ENCODE results near the gene CGREF1.

The CGREF1 gene

DNA sequence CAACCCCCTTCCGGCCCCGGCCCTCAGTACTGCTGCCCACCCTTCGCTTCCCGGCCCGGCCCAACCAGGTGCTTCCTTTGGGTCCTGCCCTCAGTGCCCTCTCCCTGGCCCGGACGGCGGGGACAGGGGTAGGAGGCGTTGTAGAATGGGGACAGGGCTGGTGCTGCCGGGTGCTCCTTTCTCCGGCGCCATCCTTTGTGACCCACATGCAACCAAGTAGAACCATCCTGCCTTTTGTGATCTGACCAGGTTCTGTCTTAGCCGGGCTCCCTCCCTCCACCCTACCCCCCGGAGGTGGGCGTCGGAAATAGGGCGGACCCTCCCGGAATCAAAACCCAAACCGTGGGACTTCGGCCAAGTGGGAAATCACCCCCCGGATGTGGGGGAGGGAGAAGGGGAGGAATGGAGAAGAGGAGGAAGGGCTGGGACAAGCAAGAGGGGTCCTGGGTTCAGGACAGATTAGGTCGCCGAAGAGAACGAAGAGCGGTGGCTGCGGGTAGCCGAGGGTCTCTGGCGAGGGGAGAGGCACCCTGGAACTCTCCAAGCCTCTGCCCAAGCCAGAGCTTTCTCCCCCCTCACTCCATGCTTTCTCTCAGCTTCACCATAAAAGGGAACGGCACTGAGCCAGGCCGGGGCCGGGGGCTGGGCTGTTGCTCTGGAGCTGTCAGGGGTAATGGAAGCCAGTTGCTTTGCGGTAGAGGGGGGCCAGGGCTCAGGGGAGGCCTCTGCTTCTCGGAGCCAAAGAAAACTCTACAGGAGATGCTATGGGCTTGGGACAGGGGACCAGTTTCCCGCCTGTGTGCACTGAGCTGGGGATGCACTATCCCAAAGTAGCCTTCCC lies 46.7 kb downstream of the CGREF1 start:
- peak; percentile 51 for DNase-seq

GRCh38 chr2:27071277-27071989 lies 47.5 kb downstream of the CGREF1 start, which contains the start of gene OST4:
Gene OST4 (minus strand): TSS chr2:27071654.
- peak; percentile 95 for DNase-seq

DNA sequence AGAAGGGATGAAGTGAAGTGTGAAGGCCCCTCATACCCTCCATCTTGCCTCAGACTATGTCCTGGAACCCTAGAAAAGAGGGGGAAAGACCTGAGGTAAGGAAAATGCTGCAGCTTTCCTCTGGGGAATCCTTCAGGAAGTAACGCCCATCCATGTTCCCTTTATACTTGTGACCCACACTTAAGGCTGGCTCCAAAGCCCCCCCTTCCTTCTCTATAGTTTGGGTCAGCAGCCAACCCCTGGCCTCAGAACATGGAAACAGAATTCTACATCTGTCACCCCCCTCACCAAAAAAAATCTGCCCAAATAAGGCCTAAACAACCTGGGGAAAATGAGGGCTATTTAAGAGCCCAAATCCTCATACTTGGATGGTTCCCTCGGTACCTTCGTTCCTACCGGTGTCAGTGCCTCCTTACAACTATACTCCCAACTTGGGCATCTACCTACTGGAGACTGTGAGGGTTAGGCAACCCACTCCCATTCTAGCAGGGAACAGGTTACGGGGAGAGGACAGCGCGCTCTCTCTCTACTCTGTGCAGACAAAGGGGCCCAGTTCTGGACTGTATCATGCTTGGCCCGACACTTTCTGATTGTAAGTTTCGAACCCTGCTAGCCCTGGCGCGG lies 48.2 kb downstream of the CGREF1 start:
- no peak for DNase-seq

DNA sequence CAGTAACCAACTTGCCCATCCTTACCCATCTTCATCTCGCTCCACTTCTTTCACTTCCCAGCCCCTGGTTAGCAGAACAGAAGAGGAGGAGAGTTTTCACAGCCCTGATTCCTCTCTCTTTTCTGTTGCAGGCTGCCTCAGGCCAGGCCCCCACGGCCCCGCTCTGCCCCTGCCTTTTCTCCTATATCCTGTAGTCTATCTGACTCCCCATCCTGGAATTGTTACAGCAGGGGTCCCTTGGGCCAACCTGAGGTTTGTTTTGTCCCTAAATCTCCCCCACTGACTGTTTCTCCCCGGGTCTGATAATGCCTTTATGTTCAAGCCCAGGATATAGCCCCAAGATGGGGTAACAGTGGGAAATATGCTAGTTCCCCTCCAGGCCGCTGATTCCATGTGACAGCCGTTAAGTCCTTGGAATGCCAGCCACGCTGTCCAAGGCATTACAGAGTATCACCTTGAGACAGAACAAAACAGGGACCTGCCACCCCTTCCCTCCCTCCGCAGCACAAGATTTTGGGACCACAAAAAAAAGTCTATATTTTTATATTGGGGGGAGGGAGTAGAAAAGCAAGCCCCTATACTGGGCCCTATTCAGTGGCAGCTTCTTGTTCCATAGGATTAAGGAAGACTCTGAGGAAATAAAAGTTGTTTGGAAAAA lies 48.8 kb downstream of the CGREF1 start:
- DNase-seq: no peak

DNA sequence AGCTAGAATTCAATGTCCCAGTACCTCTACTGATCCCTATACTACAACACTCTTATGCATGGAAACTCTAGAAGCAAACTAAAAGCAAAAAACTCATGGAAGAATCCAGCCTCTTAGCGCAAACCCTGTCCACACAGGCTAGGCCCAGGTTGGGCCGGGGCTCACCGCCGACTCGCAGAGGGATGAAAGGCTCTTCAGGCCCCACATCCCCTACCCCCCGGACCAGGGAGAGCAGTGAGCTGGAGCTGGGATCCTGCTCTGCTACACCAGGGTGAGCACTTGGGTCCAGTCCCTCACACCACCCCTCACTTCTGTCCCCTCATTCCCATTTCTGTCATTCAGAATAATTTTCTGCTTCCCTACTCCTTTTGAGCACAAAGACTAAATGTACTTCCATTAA lies 49.5 kb downstream of the CGREF1 start:
- no peak for DNase-seq

DNA sequence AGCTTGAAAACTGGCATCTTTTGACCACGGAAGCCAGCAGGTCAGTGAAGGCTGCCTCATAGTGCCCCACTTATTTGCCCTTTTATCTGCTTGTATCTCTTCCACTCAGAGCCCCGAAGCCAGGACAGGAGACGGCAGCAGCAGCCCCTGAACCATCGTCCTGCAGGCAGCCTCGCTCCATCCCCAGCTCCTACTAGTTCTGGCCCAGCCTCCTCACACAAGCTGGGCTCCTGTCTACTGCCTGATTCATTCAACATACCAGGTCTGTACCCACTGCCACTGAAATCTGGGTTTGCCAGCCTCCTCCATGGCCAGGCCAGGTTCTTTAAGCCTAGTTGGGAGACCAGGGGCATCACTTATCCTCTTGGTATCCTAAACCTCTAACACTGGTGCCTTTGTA lies 51.5 kb downstream of the CGREF1 start:
- no peak for DNase-seq

GRCh38 chr2:27065128-27065527 lies 53.8 kb downstream of the CGREF1 start:
- no peak for DNase-seq

GRCh38 chr2:27060323-27060722 lies 58.6 kb downstream of the CGREF1 start:
- DNase-seq: no peak

GRCh38 chr2:27059141-27059820 lies 59.6 kb downstream of the CGREF1 start:
- no peak for DNase-seq

- DNase-seq: no peak
Observed at GRCh38 chr2:27058210-27058609, 60.7 kb downstream of the CGREF1 start.

DNA sequence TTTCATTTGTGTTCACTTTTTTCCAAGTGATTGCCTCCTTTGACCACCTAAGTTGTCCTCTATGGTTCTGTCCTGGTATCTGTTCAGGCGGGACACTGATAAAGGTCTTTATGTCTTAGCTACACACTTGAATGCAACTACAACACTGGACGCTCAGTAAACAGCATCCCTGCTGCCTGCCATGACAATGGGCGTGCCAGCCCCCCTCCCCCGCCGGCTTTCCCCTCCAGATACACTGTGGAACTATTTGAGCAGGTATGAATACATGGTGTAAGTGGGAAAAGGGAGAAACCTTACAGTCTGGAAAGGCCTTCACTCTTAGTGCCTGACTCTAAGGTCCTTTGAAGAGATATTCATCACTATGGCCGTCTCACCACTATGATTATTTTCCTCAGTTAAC lies 61.7 kb downstream of the CGREF1 start:
- DNase-seq: no peak

GRCh38 chr2:27054721-27055120 lies 64.2 kb downstream of the CGREF1 start:
- DNase-seq: no peak

- no peak for DNase-seq
Observed at GRCh38 chr2:27053776-27054175, 65.2 kb downstream of the CGREF1 start.

- DNase-seq: no peak
Observed at GRCh38 chr2:27053321-27053720, 65.6 kb downstream of the CGREF1 start.

DNA sequence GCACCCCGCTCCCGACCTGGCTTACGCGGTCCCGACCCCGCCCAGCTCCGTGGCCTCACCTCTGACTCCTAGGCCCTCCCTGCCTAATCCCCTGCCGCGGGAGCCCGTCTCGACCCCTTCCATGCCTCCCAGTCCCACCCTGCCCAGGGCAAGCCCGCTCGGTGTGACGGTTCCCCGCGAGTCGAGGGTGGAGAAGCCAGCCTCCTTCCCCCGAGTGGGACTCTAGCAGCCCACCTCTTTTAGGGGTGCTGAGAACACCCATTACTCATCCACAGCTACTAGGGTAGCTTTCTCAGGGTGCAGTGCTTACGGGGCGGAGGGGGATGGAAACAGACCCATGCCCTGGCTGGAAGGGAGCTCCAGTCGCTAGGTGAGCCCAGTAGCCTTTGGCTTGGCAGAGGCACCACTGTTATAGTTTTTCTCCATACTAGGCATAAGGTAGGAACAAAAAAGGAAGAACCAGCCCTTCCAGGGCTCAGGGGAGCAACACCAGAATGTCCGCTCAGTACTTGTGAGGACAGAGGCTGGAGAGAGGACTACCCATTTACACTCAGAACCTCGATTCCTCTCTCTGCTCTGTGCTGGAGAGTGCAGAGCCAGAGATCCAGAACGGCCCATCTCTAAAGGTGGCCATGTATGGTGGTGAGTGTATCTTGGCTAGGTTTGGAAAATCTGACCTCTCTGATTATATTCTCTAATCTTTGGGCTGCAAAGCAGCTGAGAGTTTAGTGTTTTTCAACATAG lies 66.9 kb downstream of the CGREF1 start:
- DNase-seq: peak; percentile 46

- DNase-seq: peak; percentile 97
Observed at GRCh38 chr2:27050996-27051901, 67.7 kb downstream of the CGREF1 start, which contains the start of gene AGBL5. Gene AGBL5 (plus strand): TSS chr2:27051668. CDS start chr2:27052959, 1,291 bp downstream.

All from NCI-H82 (cell line).